ENCODE results near the gene LMX1A. TPM values are rescaled to one million over a fixed set of nuclear protein-coding genes. Genes with fewer than 3 reads are reported as not detected.

The LMX1A gene
- polyA plus RNA-seq, 2 of the 4 experiments (the other 2 are of a cell fraction): not detected

- H3K4me2 ChIP-seq: no peak overlapping the region
- no peak for FAIRE-seq
Observed at GRCh38 chr1:165364568-165365133, 8.1 kb upstream of the LMX1A start.

GRCh38 chr1:165356876-165357275 lies 361 bp upstream of the LMX1A start:
- no peak overlapping the region for H3K4me3 ChIP-seq
- WGBS (ENCODE audit: missing lambda C conversion rate): 68% methylated on average over 25 of the region's 25 CpGs
- no peak for FAIRE-seq
- DNase-seq (ENCODE audit: low read depth in 1 of 2, low spot score in 1 of 2): no peak
- no peak overlapping the region; the same call in 2 of the 3 replicates for H3K4me2 ChIP-seq
- POLR2A ChIA-PET: no interaction called here
- no peak for ATAC-seq
- peaks cover 3% of the 10 kb centered on the region; the same call in 1 of the 3 replicates for H3K4me1 ChIP-seq
- CTCF ChIA-PET: interaction anchor here (1.4 to 1.7 kb wide), 2 partner anchors 10 to 12 kb away, joined by 7 to 9 read pairs; no protein-coding TSS in a partner anchor
- TF ChIP-seq, protein P1, sequence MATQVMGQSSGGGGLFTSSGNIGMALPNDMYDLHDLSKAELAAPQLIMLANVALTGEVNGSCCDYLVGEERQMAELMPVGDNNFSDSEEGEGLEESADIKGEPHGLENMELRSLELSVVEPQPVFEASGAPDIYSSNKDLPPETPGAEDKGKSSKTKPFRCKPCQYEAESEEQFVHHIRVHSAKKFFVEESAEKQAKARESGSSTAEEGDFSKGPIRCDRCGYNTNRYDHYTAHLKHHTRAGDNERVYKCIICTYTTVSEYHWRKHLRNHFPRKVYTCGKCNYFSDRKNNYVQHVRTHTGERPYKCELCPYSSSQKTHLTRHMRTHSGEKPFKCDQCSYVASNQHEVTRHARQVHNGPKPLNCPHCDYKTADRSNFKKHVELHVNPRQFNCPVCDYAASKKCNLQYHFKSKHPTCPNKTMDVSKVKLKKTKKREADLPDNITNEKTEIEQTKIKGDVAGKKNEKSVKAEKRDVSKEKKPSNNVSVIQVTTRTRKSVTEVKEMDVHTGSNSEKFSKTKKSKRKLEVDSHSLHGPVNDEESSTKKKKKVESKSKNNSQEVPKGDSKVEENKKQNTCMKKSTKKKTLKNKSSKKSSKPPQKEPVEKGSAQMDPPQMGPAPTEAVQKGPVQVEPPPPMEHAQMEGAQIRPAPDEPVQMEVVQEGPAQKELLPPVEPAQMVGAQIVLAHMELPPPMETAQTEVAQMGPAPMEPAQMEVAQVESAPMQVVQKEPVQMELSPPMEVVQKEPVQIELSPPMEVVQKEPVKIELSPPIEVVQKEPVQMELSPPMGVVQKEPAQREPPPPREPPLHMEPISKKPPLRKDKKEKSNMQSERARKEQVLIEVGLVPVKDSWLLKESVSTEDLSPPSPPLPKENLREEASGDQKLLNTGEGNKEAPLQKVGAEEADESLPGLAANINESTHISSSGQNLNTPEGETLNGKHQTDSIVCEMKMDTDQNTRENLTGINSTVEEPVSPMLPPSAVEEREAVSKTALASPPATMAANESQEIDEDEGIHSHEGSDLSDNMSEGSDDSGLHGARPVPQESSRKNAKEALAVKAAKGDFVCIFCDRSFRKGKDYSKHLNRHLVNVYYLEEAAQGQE (IDR thresholded peaks at IDR 0.05): no peak
- no peak for TF ChIP-seq FOXS1 (CRISPR knock-in tag; IDR thresholded peaks at IDR 0.05)
- H3K9me3 ChIP-seq: no peaks in the 10 kb centered on the region
- no peak overlapping the region for H3K27ac ChIP-seq

More at GRCh38 chr1:165364568-165365133, 8.1 kb upstream of the LMX1A start:
- ATAC-seq (no peak), DNase-seq (ENCODE audit: low read depth in 1 of 2, low spot score in 1 of 2) (no peak)
- H3K27ac ChIP-seq: no peak overlapping the region
- H3K9me3 ChIP-seq: no peaks in the 10 kb centered on the region
- POLR2A ChIA-PET: no interaction called here
- no peaks in the 10 kb centered on the region for H3K4me1 ChIP-seq
- CTCF ChIA-PET: interaction anchor here (1.3 to 2.2 kb wide), 2 partner anchors 20 to 251 kb away, joined by 4 to 6 read pairs; no protein-coding TSS in a partner anchor
- TF ChIP-seq EHF (CRISPR knock-in tag; IDR thresholded peaks at IDR 0.05): no peak
- no peak for TF ChIP-seq CHD2 (IDR thresholded peaks at IDR 0.05; ENCODE audit: low read length, partially characterized antibody)
- no peak for TF ChIP-seq HMGXB4 (CRISPR knock-in tag; IDR thresholded peaks at IDR 0.05; ENCODE audit: borderline replicate concordance)
- TF ChIP-seq GATA3 (IDR thresholded peaks at IDR 0.05; ENCODE audit: borderline replicate concordance): no peak
- TF ChIP-seq CBX2 (IDR thresholded peaks at IDR 0.05; ENCODE audit: borderline replicate concordance, low read depth): no peak
- no peak for TF ChIP-seq FOSB (CRISPR knock-in tag; IDR thresholded peaks at IDR 0.05)
- no peak for TF ChIP-seq NPAS2 (CRISPR knock-in tag; IDR thresholded peaks at IDR 0.05; ENCODE audit: borderline replicate concordance)
- TF ChIP-seq, protein P2, sequence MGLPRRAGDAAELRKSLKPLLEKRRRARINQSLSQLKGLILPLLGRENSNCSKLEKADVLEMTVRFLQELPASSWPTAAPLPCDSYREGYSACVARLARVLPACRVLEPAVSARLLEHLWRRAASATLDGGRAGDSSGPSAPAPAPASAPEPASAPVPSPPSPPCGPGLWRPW (IDR thresholded peaks at IDR 0.05): no peak
- no peak for TF ChIP-seq CTCF (IDR thresholded peaks at IDR 0.05)
- no peak for TF ChIP-seq ZSCAN20 (CRISPR knock-in tag; IDR thresholded peaks at IDR 0.05)
- TF ChIP-seq RAD21 (conservative IDR thresholded peaks at IDR 0.05 in 1 of 2, IDR thresholded peaks at IDR 0.05 in 1 of 2): no peak
- no peak for TF ChIP-seq SREBF2 (IDR thresholded peaks at IDR 0.05)
- TF ChIP-seq HDAC2 (IDR thresholded peaks at IDR 0.05): no peak
- no peak for TF ChIP-seq EHMT2 (IDR thresholded peaks at IDR 0.05; ENCODE audit: low read depth)
- TF ChIP-seq MAZ (IDR thresholded peaks at IDR 0.05; ENCODE audit: borderline replicate concordance, low read depth, low read length): no peak
- no peak for TF ChIP-seq HOXA7 (CRISPR knock-in tag; IDR thresholded peaks at IDR 0.05)
- no peak for TF ChIP-seq CBX8 (IDR thresholded peaks at IDR 0.05)
- no peak for TF ChIP-seq PHF8 (IDR thresholded peaks at IDR 0.05; ENCODE audit: borderline replicate concordance, low read depth)
- no peak for TF ChIP-seq HEYL (CRISPR knock-in tag; IDR thresholded peaks at IDR 0.05)
- no peak for TF ChIP-seq FOXS1 (CRISPR knock-in tag; IDR thresholded peaks at IDR 0.05)
- 14% methylated on average over 6 of the region's 6 CpGs for WGBS (ENCODE audit: missing lambda C conversion rate)
- H3K4me3 ChIP-seq: no peak overlapping the region

Data from A549 (cell line).